Superior temporal gyrus (tissue), 1 donor: ENCODE results near the gene NFATC2.

Experiments
- DNase-seq: peaks from one replicate; pipeline ENCODE4 v3.0.0-alpha.2; 2016; ENCODE audit errors: extremely low spot score

NFATC2 gene

GRCh38 chr20:51391926-51392325 lies 150.6 kb downstream of the NFATC2 start:
- no peak for DNase-seq

DNA sequence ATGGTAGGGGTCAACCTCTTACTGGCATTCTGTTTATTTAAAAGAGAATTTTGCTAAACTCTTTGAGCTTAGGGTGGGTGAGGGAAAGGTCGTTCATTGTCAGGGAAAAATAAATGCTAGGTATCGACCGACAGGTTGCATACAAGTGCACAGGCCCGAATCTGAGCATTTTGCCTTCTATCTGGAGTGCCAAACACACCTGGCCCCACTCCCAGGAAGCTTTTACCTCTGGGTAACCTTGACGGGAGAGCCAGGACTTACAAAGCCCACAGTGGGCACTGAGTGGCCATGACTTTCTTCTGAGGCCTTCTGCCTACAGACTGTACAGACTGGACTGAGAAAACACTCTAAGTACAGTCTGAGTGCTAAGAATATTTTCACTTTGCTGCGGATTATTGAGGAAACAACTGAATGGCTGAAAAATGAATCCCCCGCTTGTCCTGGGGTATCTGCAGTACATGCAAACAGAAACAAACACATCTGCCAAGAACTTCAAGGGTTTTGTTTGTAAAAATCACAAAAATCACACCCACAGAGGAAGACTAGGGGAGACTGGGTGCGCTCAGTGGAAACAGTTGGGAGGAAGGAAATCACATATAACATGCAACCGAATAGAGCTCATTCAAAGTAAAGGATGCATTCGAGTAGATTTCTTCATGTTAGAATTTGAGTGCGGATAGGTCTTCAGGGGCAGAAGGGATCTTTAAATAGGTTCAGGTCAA lies 152.8 kb downstream of the NFATC2 start:
- no peak for DNase-seq

DNA sequence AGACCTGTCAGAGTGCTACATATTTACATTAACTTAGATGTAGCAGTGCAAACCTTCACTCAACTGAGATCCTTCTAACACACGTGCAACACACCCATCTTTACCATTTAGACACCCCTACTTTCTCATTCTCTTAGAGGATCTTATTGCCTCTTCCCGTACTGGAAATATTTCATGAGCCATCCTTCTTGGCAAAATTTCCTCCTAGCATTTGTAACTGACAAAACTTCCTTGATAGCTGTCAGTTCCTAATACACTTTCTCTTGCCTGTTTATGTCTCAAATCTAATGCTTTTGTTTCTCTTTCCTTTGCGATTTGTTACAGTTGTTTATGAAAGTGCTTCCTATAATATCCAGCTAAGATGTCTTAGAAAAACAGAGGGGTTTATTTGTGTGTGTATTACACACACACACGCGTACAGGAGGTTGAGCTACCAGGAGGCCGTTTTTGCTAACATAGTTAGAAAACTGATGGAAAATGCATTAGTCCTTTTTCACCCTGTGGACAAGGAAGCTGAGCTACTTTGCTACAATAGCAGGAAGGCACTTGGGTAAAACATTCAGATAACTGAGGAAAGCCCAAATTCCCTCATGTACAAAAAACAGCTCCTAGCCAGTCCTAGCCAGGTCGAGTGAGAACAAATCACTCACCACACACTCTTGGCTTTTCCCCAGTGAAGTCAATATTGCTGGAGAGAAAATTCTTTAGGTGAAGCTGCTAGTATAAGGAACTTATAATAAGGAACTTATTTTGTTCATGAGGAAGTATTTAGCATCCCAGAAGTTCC lies 153.6 kb downstream of the NFATC2 start:
- no peak for DNase-seq

- DNase-seq, result no peak
Measured at GRCh38 chr20:51388227-51388626, 154.3 kb downstream of the NFATC2 start.

GRCh38 chr20:51387125-51387875 lies 155.2 kb downstream of the NFATC2 start:
- no peak for DNase-seq

DNA sequence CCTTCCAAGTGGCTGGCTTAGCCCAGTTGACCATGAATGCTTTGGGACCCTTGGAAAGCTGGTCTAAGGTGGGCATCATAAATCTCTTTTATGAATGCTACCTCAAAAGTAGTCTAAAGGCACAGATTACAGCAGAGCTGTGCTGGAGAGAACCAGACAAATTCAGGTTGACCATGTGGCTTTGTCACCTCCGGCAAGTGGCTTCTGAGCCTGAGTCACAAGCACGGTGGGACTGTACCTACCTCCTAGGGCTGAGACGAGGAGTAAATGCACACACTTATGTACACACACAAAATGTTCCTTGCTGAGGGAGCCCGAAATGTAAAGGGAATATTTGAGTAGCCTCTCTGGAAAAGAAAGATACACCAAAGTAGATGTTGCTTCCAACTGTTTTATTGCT lies 155.9 kb downstream of the NFATC2 start:
- DNase-seq, result no peak

DNA sequence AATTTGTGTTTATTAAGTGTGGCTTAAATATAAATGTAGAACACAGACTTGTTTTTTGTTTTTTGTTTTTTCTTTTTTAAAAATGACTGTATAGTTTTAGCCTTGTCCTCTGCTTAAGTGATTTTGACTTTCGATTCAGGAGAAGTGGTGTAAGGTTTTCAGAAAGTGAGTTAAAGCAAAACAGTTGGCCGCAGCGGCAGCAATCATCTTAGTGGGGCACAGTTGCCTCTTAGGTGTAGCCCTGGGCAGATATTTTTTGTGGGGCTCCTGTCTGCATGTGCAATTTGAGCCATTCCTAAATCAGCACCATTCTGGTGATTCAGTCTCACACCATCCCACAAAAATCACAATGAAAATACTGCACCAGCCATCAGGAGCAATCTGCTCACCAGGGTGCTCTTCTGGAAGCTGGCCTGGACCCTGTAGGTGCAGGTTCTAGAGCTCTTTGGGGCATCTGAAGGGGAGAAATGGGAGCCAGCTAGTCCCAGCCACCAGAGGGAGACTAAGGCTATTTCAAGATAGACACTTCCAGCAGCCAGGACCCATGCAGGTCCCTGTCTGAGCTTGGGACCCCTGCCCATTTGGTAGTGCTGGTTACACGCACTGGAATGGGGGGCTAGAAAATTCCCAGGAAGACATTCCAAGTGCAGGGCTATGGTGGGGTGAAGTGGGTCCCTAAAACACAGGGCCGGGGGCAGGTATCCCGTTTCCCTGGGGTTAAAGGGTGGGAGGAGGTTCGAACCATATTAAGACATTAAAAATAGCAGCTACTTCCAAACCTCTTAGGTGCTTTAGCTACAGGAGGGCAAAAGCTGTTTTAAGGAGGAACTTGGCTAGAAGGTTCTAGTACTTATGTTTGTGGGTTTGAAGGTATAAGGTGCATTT lies 156.6 kb downstream of the NFATC2 start:
- no peak for DNase-seq

DNA sequence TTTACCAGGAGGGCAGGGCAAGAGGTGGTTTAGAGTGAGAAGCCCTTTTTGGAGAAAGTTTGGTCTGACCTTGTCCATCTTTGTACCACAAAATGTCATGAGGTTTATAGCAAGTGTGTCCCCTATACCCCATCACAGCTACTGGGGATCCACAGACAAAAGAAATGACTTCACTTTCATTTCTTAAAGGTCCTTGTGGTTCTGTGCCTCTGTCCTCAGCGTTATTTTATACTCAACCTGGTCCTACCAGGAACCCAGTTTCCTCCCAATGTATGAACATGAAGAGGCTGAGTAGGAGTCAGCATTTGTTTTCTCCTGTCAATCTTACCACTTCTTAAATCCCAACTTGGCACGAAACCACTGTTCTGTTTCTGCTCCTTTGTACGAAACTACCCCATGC lies 157.6 kb downstream of the NFATC2 start:
- DNase-seq, result no peak

GRCh38 chr20:51383891-51384510 lies 158.5 kb downstream of the NFATC2 start:
- no peak for DNase-seq

GRCh38 chr20:51382986-51383821 lies 159.3 kb downstream of the NFATC2 start:
- DNase-seq, result no peak

DNA sequence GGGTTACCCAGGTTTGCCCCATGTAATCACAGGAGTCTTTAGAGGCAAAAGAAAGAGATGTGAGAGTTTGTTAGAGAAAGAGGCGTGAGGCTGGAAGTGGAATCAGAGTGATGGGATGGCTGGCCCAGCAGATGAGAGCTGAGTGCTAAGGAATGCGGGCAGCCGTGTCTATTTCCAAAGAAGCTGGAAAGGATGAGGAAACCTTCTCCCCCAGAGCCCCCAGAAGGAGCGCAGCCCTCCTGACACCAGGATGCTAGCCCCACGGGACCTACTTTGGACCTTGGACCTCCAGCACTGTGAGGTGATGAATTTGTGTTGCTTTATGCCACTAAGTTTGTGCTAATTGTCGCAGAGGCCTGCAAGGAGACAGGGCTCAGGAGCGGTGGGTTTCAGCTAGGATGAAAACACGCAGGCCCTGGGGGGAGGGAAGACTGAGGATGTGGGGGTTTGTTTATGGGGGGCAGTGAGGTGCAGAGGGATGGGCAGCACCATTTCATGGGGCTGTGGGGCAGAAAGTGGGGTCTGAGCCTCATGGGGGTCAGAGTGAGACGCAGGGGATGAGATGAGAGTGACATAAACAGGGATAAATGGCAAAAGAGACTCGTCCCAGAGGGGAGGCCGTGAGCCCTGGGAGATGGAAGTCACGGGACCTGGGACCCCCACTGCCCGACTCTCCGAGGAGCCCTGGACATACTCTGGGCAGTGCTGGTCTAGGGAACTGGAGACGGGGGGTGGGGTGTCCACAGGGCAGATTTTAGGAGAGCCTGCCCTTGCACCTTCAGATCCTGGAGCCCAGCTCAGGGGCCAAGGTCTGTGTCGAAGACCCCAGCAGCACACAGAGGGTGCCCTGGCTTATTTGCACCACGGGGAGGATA lies 160.2 kb downstream of the NFATC2 start:
- no peak for DNase-seq

GRCh38 chr20:51381557-51381956 lies 161.0 kb downstream of the NFATC2 start:
- no peak for DNase-seq

- no peak for DNase-seq
Measured at GRCh38 chr20:51380401-51381385, 161.8 kb downstream of the NFATC2 start.

DNA sequence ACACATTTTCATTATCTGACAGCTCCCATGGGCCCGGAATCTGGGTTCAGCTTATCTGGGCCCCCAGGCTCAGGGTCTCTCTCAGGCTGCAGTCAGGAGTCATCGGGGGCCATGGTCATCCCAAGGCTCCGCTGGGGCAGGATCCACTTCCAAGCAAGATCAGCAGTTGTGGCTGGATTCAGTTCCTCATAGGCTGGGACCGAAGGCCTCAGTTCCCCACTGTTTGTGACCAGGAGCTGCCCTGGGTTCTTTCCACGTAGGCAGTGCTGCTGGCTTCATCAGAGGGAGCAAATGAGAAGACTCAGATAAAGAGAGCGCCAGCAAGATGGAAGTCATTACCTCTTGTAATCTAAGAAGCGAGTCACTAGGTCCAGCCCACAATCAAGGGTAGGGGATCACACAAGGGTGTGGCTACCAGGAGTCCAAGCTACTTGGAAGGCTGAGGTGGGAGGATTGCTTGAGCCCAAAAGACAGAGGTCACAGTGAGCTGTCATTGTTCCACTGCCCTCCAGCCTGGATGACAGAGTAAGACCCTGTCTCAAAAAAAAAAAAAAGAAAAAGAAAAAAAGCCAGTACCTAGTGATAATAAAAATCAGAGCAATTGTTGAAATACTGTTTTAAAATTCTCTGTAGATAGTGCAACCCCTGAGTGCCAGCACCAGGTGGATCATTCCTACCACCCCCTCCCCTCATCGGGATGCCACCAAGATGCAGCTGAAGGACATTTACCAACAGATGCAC lies 162.7 kb downstream of the NFATC2 start:
- no peak for DNase-seq

DNA sequence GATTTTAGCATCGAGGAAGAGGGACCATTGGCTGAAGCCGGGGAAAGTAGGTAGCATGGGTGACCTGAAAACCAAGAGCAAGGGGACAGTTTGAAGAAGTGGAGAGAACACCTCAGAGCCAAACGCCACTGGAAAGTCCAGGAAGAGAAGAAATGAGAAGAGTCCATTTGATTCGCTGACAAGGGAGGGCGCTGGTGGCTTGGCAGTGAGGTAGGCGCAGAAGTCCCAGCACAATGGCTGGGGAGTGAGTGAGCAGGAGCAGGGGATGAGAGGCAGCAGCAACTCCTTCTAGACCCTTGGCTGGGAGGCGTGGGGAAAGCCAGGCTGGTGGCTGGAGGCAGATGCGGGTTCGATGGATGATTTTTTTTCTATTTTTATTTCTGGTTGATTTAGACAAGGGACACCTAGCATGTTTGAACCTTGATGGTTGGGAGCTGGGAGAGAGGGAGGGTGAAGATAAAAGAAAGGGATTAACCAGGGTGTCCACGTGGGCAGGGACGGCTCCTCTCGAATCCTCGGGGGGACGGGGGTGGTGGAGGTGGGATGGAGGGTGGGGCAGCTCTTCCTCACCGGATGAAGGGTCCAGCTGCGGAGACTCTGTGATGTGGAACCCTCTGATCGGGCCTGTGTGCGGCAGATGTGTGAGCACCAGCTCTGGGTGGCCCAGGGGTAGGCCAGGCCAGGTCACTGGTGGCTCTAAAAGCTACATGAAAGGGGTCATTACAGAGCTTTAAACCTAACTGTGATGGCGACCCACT lies 164.2 kb downstream of the NFATC2 start:
- DNase-seq, result no peak

DNA sequence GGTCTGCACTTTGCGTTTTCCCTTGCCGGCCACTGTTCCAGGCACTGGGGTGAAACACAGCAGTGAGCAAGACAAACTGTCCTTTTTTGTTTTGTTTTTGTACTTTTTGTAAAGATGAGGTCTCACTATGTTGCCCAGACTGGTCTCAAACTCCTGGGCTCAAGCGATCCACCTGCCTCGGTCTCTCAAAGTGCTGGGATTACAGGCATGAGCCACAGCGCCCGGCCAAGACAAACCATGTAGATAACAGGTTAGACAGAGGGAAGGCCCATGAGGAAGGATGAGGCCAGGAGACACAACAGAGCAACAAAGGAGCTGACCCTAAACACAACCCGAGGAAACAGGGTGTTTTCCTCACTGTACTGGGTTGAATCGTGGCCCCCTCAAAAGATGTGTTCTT lies 165.4 kb downstream of the NFATC2 start:
- no peak for DNase-seq

- no peak for DNase-seq
Measured at GRCh38 chr20:51376111-51376510, 166.4 kb downstream of the NFATC2 start.
